ENCODE results near the gene CTBP1.
A peak's percentile ranks its signal among the peaks of the same experiment; 100 is the strongest.

The CTBP1 gene

DNA sequence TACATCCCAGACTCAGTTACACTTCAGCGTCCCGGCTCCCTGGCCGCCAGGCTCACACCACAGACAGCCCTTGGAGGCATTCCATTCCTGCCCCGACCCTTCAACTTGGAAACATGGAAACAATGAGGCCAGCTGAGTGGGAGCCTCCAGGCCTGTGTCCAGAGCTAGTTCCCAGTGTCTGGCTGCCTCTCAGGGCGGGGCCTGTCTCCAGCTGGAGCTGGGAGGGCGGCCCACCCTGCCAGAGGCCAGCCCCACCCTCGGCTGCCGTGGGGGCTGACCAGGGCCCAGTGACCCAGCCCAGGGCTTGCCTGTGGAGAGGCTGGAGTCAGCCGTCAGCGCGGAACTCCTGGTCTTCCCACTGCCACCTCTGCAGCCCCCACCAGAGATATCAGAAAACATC is 39.1 kb downstream of the CTBP1 start:
- DNase-seq (ENCODE audit: low spot score) = no peak

DNA sequence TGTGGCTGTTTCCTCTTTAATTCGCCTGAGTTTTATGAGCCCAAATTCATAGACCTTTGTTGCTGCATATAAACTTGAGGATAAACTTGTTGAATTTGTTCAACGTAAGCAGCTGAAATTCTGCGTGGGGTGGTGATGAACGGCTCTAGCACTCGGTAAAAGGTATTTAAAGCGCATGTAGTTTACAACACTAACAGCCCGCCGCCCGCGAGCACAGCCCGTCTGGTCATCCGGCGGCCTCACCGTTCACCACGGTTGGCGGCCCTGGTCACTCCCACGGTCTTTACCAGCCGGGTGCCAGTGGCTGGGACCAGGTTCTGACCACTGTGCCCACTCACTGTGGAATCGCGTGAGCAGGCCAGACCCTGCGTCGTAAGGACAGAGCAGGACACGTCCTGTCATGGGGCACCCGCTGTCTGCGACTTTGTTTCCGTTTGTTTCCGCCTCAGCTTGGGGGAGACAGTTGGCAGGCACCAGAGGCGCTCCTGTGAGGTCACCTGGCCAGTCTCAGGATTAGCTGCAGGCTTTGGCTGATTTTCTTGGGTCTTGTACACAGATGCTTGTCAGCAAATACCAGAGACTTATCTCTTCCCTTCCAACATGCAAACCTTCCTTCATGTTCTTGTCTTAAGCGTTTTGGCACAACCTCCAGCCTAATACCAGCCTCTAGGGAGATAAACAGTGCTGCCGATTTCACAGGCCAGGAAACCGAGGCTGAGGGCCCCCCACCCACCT is 39.8 kb downstream of the CTBP1 start:
- DNase-seq (ENCODE audit: low spot score) = no peak

DNA sequence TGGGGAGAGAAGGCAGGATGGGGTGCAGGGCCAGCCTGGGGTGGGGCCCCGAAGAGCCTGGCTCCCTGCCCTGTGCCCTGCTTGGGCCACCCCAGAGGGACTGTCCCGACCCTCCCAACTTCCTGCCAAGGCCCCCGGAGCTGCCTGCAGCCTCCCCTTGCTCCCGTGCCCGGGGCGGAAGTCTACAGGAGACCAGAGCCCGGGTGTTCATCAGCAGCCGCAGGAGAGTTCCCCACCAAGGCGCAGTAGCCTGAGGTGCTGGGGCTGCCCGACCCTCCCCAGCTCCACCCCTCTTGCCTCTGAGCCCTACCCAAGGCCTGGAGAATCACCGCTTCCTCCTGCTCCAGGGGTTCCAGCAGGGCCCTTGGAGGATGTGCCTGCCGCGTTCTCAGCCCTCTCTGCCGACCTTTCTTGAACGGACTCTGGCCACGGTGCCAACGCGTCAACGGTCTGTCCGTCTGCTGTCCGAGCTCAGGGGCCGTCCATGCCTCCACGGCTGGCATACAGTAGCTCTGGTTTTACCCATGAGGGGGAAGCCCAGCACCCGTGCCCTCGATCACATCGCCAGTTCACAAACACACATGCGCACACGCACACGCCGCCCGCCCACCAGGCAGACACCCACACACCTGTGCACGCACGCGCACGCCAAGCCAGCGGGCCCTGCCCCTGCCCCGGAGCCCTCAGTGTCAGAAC is 40.5 kb downstream of the CTBP1 start:
- DNase-seq (ENCODE audit: low spot score) = no peak

DNA sequence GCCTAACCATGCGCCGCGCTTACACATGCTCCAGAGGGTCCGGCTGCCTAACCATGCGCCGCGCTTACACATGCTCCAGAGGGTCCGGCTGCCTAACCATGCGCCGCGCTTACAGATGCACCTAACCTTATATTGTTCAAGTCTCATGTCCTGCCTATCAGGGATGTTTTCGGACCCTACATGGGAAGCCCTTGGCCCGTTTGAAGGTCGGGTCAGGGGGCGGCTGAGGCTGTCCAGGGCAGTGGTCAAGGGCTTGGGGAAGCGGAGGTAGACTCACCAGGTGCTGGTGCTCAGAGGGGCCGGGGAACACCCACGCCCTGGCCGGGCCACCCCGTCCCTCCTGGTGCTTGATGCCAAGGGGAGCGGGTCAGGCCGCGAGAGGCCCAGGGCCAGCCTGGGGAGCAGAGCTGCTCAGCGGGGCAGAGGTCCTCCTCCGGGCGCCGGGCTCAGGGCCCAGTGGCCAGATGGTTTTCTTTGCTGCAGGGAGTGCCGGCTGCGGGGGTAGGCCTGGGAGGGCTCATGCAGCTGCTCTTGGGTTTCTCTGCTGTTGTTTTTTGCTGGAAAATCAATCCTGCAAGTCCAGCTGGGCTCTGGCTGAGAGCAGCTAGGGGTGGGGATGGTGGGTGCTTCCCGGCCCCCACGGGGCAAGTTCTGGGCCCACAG is 41.2 kb downstream of the CTBP1 start:
- no peak for DNase-seq (ENCODE audit: low spot score)

DNA sequence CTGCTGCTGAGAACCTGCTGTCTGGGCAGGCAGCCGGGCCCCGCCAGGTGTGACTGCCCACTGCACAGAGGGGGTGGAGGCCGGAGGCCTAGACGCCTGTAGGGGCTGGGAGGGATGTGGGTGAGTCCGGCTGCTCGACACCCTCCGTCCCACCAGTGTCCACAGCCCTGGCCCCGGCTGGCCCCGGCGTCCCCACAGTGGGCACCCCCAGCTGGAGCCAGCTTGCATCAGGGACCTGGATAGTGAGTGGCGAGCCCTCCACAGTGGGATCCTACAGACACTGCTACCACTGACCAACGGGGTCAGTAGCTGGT is 41.8 kb downstream of the CTBP1 start:
- DNase-seq (ENCODE audit: low spot score) = no peak

DNA sequence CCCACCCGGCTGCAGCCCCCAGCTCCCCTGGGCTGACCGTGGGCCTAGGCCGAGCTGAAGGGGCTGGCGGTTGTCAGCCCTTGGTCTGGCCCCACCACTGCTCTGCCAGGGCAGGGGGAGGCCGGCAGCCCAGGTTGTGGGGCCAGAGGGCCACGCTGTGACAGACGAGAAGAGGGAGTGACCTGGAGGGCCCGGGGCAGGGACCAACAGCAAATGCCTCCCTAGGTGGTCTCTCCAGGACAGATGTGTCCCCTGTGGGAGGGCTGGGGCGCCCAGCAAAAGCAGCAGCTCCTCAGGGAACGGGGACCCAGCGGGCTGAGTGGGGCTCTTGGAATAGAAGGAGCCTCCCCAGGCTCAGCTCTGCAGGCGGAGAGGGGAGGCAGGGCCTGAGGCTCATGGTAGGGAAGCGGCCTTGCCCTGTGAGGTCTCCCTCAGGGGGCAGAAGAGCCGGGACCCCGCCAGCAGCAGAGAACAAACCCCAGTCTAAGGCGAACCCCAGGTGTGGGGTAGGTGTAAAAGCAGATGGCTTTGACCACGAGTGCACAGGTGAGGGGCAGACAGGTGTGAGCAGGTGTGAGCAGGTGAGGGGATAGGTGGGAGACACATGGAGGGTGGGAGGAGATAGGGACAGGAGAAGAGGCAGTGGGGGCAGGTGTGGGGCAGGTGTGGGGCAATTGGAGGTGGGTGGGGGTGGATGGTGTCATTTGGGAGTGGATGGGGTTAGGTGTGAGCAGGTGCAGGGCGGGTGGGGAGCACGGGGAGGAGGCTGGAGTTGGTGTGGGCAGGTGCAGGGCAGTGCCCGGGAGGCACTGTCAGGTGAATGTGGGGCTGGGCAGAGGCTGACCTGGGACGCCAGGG is 42.4 kb downstream of the CTBP1 start:
- DNase-seq (ENCODE audit: low spot score) = no peak

DNA sequence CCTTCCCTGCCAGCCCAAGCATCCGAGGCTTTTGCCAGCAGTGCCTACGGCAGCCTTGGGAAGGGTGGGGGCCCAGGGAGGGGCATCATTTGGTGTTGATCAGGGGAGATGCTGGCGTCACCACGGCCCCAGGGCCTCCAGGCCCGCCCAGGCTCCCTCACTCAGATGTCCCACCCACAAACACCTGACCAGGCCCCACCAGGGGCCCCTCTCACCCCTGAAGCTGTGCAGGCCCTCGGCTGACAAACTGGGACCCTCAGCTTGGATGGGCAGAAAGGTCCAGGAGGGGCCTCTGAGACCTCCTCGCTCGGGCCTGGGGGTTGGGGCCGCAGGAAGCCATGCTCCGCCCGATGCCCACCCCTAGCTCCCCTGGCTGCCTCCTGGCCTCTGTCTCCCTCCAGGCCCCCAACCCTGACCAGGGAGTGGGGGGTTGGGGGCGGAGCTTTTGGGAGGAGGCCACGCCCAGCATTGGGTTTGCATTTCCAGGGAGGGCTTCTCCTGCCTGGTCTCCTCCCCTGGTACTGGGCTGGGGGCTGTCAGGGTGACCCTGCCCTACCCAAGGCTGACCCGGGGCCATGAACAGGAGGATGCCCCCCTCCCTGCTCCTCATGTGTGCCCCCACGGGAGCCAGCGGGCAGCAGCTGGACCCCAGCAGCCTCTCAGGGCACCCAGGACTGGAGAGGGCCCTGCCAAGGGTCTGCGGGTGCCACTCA is 43.2 kb downstream of the CTBP1 start:
- no peak for DNase-seq (ENCODE audit: low spot score)

DNA sequence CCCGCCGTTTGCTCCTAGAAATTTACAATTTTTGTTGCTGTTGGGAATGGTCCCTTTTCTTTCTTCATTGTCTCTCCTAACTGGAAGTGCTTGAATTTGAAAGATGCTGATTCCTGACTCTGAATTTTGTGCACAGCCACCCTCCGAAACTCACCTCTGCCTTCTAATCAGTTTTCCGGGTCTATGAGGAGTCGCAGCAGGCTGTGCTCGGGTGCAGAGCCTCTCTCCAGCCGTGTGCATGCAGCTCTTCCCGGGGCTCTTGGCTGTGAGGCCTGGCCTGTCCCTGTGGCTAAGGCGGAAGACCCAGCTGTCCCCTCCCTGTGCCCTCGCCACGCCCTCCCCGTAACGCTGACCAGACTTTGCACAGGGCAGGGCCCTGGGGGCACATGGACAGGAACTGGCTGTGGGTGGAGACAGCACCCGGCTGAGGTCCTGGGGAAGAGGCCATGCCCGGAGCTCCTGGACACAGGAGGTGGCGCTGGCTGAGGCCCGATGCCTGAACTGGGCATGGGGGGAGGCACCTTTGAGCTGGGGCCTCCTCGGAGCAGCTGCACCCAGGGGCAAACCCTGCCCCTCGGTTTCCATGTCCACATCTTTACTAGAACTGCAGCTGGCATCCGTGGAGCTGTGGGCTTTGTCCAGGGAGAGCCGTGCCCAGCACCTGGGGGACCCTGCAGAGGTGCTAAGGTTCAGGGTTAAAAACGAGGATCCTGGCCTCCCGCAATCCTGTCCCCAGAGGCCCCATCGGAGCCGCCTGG is 43.9 kb downstream of the CTBP1 start:
- DNase-seq (ENCODE audit: low spot score) = no peak

DNA sequence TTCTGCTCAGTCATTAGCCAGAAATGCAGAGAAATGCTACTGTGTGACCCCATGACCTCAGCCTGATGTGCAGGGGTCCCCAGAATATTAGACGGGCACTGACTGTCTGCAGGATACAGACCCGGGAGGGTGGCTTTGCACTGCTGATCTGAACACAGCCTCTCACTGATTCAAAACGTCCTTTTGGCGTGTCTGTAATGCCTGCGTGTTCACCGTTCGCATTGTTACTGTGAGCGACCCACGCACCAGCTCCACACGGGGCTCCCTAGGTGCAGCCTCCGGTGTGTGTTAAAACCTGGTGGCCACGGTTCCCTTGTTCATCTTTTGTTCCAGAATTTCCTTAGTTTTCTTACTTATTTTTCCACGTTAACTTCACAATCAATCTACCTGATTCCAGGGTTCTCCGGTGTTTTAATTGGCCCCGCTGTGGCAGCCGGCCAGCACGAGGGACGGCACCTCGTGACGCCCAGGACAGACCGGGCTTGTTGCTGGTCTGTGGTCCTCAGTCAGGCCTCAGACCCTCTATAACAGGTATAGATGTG is 44.6 kb downstream of the CTBP1 start:
- DNase-seq (ENCODE audit: low spot score) = no peak

DNA sequence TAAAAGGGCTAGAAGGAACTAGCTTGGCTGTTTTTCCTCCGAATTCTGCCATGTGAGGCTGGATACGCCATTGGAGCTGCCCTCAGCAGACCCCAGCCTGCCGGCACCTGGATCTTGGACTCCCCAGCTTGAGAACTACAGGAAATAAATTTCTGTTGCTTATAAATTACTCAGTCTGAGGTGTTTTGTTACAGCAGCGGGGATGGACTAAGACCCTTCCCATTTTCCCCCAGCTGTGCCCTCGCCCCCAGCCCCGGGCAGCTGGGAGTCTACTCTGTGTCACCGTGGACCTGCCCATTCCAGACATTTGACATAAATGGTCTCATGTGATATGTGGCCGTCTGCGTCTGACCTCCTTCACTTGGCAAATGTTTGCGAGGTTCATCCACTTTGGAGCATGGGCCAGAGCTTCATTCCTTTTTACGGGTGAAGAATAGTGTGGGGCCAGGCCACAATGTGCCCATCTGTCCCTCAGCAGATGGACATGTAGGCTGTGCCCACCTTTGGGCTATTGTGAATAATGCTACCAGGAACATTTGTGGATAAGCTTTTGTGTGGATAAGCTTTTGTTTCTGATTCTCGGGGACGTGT is 45.8 kb downstream of the CTBP1 start:
- no peak for DNase-seq (ENCODE audit: low spot score)

DNA sequence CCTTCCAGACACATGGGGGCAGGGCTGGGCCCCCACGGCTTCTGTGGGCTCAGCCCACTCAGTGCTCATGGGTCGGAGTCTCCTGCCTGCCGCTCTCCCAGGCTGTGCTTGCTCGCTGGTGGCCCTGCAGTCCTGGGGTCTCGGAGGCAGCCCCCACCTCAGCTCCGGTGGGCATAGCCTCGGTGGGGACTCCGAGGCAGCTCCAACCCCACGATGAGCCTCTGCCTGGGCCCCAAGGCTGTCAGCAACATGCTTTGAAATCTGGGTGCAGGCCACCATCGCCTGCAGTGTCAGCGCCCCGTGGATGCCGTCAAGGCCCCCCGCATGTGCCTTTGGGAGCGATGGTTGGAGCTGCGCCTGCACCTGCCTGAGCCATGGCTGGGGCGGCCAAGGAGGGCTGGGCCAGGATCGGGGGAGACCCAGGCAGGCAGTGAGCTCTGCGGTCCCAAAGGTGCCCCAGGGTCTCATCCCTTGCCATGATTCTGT is 46.4 kb downstream of the CTBP1 start:
- no peak for DNase-seq (ENCODE audit: low spot score)

DNA sequence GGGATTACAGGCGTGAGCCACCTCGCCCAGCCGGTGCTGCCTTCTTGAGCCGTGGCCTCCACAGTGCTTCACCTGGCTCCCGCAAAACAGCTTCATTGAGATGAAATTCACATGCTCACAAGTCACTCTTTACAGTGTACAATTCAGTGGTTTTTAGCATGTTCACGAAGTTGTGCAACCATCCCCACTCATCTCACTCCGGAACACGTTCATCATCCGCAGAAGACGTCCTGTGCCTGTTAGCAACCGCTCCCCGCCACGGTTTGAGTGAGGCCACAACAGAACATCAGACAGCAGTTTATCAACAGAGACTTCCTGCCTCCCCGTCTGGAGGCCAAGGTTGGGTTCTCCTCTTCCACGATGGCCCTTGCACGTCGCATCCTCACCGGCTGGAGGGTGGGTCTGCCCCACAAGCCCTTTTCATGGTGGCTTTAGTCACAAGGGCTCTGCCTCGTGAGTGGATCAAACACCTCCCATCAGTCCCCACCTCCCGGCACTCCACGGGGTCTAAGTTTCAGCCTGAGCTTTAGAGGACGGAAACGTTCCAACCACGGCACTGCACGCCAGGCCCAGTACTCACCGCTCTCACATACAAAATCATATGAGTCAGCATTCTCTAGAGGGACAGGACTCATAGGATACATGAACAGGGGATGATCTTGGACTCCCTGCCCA is 46.9 kb downstream of the CTBP1 start:
- peak; percentile 92 for DNase-seq (ENCODE audit: low spot score)

DNA sequence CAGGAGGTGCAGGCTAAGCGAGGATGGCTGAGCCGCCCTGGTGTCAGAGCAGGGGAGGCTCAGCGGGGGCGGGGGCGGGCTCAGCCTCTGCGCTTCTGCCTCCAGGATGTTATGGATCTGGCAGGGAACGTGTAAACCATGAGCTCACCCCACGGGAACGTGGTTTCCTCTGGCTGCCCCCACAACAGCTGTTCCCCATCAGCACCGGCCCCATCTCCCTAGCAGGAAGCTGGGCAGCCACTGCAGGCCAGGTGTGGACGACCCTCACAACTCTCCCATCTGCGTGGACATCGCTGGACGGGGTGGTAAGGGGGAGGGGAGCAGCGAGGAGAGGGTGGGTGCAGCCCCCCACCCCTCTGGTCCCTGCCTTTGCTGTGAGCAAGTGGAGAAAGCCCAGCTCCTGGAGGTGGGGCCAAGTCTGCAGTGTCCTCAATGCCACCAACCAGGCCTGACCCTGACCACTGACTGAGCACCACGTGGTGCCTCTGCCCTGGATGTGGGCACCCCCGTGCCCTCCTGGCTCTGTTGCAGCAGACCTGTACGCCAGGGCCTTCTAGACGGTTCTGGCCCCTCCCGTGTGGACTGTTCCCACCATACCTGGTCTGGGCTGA is 48.4 kb downstream of the CTBP1 start:
- peak; percentile 17 for DNase-seq (ENCODE audit: low spot score)

DNA sequence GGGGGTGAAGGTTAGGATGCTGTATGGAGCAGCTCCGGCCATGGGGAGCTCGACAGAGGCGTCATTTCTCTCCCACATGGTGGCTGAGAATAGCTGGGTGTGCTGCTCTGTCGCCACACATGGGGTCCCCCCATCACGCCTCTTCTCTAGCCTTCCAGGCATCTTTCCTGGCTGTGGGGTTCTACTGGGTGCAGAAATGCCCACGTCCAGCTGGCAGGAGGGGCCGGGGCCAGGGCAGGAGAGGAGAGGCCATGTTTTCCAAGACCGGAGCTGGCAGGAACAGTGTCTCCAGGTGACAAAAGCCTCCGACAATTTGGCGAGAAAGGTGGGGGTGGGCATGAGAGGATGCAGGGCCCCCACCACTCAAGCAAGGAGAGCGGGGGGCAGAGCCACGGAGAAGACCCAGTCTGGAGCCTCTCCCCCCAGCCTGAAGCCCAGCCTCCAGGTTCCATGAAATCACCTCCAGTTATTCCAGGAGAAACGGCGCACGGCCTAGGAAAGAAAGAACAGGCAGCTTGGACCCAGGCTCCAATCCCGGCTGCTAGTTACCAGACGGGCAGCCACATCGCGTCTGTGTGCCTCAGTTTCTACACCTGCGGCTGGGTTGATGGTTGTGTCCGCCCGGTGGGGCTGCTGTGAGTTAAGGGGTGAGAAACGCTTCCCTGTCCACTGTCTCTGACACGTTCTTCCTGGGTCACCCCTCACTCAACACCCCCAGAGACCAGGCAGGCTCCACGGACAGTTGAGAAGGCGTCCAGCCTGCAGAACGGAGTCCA is 49.2 kb downstream of the CTBP1 start:
- DNase-seq (ENCODE audit: low spot score) = no peak

DNA sequence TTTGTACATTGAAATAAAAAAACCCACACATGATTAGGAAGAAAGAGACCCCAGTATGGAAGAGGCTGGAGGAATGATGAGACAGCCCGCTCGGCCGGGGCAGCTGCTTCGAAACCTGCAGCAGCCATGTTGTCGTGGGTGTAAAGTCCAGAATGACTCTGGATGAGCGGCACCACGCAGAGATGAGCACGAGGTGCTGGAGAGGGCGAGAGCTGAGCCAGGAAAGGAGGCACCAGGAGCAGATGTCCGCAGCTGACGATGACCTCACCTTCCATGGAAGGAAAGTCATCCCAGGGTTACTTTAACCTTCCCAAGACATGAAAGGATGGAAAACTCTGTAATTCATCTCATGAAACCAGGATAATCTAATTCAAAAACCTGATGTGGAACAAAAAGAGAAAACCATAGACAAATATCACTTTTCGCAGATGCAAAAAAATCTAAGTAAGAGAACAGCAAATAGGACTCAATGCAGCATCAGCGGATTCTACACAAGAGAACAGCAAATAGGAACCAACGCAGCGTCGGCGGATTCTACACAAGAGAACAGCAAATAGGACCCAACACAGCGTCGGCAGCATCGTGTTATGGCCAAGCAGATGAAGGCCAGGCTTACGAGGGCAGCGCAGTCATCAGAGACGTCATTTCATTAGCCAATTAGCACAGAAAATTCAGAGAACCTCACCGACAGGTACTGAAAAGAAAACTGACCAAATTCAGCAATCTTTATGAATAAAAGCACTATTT is 50.7 kb downstream of the CTBP1 start:
- no peak for DNase-seq (ENCODE audit: low spot score)

DNA sequence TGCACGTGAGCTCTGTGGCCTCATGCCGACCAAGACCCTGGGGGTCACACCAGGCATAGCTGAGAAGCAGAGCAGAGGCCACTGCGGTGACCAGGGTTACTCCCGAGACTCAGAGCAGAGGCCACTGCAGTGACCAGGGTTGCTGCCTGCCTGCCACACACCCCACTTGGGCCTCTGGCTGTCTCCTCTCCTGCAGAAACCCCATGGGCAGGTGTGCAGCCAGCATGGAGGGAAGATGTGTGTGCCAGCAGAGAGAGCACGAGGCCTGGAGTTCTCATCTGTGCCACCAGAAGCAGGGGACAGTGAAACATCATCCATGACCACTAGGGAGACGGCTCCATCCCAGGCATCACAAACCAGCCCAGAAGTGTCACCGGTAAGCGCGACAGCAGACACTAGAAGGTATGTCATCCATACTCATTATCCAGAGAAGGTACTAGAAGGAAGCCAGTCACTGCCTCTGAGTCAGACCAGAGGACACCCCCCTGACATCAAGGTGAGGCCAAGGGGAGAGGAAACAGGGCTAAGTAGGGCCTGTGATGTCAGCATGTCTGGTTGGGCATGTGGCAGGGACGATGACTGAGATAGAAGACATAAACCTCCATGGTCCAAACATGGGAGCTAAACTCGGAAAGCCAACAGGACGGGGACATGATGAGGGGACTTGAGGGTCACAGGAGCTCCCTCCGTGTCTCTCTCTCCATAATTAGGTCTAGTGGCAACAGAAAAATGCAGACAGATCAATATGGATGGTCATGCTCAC is 52.3 kb downstream of the CTBP1 start:
- no peak for DNase-seq (ENCODE audit: low spot score)

DNA sequence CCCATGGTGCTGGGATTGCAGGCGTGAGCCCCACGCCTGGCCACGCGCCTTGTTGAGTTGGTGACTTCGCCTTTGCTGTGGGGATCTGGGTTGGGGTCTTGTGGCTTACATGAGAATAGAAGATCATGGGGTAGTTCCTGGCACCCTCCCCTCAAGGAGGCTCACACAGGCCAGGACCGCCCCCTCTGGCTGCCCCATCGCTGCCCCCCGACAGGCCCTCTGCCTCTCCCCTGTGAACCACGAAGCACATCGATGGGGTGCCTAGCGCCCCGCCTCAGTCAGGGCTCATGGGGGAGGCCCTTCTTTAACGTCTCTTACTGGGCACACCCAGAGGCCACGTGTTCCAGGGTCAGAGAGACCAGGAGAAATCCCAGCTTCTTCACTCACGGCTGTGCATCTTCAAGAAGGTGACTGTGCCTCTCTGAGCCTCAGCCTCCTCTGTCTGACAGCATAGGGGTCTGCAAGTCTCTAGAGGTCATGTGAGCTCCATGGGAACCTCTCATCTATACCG is 53.0 kb downstream of the CTBP1 start:
- no peak for DNase-seq (ENCODE audit: low spot score)

Data from activated CD4-positive, alpha-beta T cell treated with anti-CD3 and anti-CD28 coated beads, Interleukin-2, Interleukin-4, amounts not matched to agents 100 ng/mL and 50 ng/mL, durations not matched to agents 16 hours and 8 hours (primary cell).